SJSA1 (cell line): ENCODE data around the gene CBX1. TPM values are rescaled to one million over a fixed set of nuclear protein-coding genes. Genes with fewer than 3 reads are reported as not detected.

Experiments
- DNase-seq, 2 experiments: peaks; one replicate each; pipeline ENCODE4 v3.0.0-alpha.2; 2015 to 2020; ENCODE audit warnings: low spot score in 2 of 2, low read depth in 1 of 2
- H3K27ac ChIP-seq: fragments of 250-450 bp; sonication (Bioruptor Pico); 2 replicates; pipeline ENCODE4 v1.5.1; 2020; ENCODE audit warnings: mild to moderate bottlenecking, moderate library complexity
- H3K27me3 ChIP-seq: fragments of 250-450 bp; sonication (Bioruptor Pico); replicated peaks from 2 replicates; pipeline ENCODE4 v1.5.1; 2020; ENCODE audit warnings: mild to moderate bottlenecking, moderate library complexity
- H3K36me3 ChIP-seq: fragments of 250-450 bp; sonication (Bioruptor Pico); 2 replicates; pipeline ENCODE4 v1.5.1; 2020; ENCODE audit warnings: mild to moderate bottlenecking
- H3K4me1 ChIP-seq: fragments of 250-450 bp; sonication (Bioruptor Pico); replicated peaks from 2 replicates; pipeline ENCODE4 v1.6.1; 2021; ENCODE audit warnings: mild to moderate bottlenecking
- H3K4me3 ChIP-seq: fragments of 250-450 bp; sonication (Bioruptor Pico); 2 replicates; pipeline ENCODE4 v1.5.1; 2020; ENCODE audit warnings: mild to moderate bottlenecking
- H3K9me3 ChIP-seq: fragments of 250-450 bp; sonication (Bioruptor Pico); replicated peaks from 2 replicates; pipeline ENCODE4 v1.5.1; 2020; ENCODE audit warnings: mild to moderate bottlenecking
- total RNA-seq: library from RNA; depleted of rRNA; stranded (reverse); fragments of >200 nt; shearing (Covaris generic); gene quantifications from 2 replicates; pipeline ENCODE4 v1.2.3, GENCODE V29; 2014; rRNA removed

CBX1 gene
- total RNA-seq, 1 experiment from 2014 or later, result 149 TPM

DNA sequence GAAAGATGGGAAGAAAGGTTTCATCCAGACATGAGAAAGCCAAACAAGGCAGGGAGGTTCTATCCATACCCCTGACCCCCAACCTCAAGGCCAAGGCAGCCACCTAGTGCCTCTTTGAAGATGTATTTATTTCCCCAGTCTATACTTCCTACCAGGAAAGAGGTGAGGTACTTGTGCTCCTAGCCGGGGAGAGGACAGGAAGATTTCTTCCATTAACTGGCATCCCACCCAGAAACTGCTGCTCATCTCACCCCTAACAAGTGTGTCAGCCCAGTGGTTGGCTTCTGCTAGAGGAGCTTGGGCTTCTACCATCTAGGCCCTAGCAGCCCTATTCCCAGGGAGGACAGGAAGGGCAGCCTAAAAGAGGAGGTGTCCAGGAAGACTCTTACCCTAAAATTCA, 72.5 kb downstream of the CBX1 start:
- DNase-seq, result no peak
- Histone ChIP-seq H3K9me3 (no peaks in the 10 kb centered on the region), H3K4me3 (no peak overlapping the region)

DNA sequence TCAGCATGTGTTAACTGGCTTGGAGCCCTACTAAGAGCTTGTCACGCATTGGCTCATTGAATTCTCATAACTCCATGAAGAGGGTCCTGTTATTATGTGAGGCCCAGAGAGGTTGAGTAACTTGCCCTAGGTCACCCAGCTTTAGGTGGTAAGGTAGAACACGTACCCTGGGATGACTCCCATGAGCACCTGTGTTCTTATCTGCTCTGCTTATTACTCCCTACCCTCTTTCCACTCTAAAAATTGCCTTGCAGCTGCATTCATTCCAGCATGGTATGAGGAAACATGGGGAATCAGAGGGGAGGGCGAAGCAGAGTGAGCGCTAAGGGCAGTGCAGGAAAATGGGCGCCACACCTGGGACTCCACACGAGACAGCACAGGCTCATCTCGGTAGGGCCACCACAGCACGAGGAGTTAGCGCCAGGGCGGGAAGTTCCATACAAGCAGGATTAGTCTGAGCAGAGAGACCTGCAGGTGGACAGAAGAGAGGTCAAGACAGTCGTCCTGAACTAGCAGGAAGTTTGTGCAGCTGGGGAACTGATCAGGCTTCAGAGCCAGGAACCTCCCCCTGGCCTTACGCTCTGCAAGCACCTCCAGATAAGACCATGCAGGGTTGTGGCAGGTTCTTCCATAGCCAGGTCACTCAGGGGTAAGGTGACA, 73.8 kb downstream of the CBX1 start:
- Histone ChIP-seq H3K9me3 (no peaks in the 10 kb centered on the region), H3K27ac (no peak overlapping the region)
- no peak for DNase-seq

More for the DNA sequence above, 72.5 kb downstream of the CBX1 start:
- Histone ChIP-seq H3K4me1 (peaks cover 29% of the 10 kb centered on the region), H3K27ac (no peak overlapping the region), H3K27me3 (no peaks in the 10 kb centered on the region), H3K36me3 (no peaks in the 10 kb centered on the region)

DNA sequence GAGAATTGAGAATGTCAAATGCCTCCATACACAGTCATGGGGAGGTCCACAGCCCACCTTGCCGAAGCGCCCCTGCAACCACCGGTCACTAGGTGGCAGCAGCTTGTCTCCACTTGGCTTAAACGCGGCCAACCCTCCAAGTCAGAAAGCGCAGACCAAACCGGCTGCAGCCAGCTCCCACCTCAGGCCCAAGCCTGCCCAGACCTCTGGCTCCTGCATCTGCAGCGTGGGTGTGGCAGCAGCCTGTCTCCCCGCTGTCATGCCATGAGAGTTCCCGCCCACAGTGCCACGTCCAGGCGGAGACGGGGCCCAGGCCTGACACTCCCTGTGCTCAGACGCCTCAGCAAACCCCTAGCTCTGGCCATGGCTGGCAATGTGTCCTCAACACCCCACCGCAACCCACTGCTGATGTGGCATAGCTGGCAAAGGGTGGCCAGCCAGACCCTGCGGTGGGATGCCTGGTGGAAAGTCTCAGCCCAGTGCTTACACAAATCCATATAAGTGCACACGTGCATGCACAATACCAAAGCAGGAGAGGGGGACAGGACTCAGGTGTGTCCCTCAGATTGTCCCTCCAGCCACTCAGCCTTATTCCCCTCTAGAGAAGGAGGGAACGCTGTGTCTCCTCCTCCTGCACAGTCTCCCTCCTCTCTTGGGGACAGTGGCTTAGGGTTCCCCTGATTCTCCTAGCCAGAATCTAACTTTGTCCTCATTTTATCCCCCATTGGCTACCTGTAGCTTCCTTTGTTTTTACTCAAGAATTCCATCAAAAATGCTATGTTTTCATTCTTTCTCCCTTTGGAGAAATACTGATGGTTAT, 74.6 kb downstream of the CBX1 start:
- Histone ChIP-seq H3K36me3 (no peaks in the 10 kb centered on the region), H3K4me1 (peaks cover 39% of the 10 kb centered on the region), H3K4me3 (no peak overlapping the region), H3K27me3 (no peaks in the 10 kb centered on the region), H3K9me3 (no peaks in the 10 kb centered on the region), H3K27ac (no peak overlapping the region)
- DNase-seq, result peak; percentile 78 to 95

More for the DNA sequence above, 73.8 kb downstream of the CBX1 start:
- no peak overlapping the region for H3K4me3 ChIP-seq
- H3K27me3 ChIP-seq, result no peaks in the 10 kb centered on the region
- H3K36me3 ChIP-seq, result no peaks in the 10 kb centered on the region
- peaks cover 39% of the 10 kb centered on the region for H3K4me1 ChIP-seq

GRCh38 chr17:48025904-48026501, 75.3 kb downstream of the CBX1 start:
- peak overlapping the region; percentile 35 for H3K4me3 ChIP-seq
- H3K27ac ChIP-seq, result no peak overlapping the region
- no peaks in the 10 kb centered on the region for H3K36me3 ChIP-seq
- H3K4me1 ChIP-seq, result peaks cover 39% of the 10 kb centered on the region
- DNase-seq, result peak in 1 of 2 experiments; percentile 42
- no peaks in the 10 kb centered on the region for H3K9me3 ChIP-seq
- no peaks in the 10 kb centered on the region for H3K27me3 ChIP-seq

DNA sequence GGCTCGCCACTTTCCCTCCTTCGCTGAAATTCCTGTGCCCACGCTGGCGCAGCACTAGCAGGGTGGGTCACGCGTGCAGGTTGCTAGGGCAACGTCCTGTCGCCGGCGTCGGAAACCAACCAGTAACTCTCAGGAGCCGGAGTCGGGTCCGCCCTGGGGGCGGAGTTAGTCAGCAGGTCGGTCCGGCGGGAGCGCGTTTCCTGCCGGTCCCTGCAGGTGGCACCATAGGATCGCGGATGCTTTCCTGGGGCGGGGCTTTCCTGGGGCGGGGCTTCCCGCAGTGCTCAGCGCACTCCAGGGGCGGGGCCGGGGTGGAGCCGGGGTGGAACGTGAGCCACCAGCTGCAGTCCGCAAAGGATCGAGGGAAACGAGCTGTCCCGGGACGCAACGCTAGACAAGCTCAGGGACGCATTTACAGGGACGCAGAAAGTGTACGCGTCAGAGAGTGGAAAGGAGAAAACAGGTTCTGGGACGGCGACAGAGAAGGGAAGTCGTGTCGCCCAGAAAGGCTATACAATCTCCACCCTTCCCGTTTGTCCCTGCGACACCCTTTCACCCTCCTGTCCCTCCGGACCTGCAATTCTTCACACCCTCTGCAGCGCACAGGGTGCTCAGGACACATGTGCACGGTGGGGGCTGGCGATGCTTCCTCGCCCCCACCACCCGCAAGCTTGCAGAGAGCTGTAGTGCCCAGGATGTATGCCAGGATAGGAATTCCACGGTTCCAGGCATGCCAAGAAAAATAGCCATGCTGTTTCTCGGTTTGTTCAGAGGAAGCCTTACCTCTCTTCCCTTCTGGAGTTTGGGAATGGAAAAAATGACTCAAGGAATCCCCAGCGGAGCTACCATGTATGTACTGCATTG, 76.0 kb downstream of the CBX1 start:
- H3K9me3 ChIP-seq, result no peaks in the 10 kb centered on the region
- H3K4me3 ChIP-seq, result peak overlapping the region; percentile 35
- peaks cover 39% of the 10 kb centered on the region for H3K4me1 ChIP-seq
- peak; percentile 95 to 100 for DNase-seq
- H3K27ac ChIP-seq, result peak overlapping the region; percentile 81
- no peaks in the 10 kb centered on the region for H3K27me3 ChIP-seq
- H3K36me3 ChIP-seq, result no peaks in the 10 kb centered on the region

- peaks cover 39% of the 10 kb centered on the region for H3K4me1 ChIP-seq
- H3K9me3 ChIP-seq, result no peaks in the 10 kb centered on the region
- H3K27ac ChIP-seq, result peak overlapping the region; percentile 81
- DNase-seq, result peak in 1 of 2 experiments; percentile 86
- peak overlapping the region; percentile 35 for H3K4me3 ChIP-seq
- no peaks in the 10 kb centered on the region for H3K36me3 ChIP-seq
- no peaks in the 10 kb centered on the region for H3K27me3 ChIP-seq
Observed at GRCh38 chr17:48024149-48025039, 76.9 kb downstream of the CBX1 start.

DNA sequence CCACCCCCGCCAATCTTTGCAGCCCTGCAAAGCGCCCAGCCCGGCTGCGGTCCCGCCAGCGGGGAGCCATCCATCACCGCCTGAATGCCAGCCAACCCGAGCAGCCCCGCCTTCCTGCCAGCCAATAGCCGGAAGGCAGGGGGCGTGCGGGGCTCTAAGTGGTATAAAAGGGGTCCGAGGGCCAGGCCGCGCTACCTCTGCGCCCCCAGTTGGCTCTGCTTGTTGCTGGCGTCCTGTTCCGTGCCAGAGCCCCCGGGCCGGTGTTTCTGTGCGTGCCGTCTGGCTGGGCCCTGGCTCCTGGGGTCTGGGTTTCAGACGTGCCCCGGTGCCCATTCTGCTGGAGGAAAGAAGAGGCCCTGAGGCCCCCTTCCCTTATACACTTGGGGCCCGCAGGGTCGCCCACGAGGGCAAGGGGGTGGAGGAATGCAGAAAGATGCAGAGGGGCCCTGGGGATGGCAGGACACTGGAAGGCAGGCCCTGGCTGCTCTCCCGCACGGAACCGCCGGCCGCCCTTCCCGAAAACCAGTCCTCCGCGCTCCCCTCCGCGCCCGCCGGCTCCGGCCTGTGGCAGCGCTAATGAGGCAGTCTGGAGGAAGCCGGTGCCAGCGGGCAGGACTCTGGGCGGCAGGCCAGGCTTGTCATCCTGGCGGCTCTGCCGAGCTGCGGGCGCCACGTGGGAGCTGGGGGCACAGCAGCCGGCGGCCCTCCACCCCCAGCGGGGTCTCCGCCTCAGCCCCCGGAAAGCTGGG, 77.7 kb downstream of the CBX1 start:
- peak overlapping the region; percentile 35 for H3K4me3 ChIP-seq
- H3K9me3 ChIP-seq, result no peaks in the 10 kb centered on the region
- H3K4me1 ChIP-seq, result peaks cover 39% of the 10 kb centered on the region
- DNase-seq, result peak; percentile 77 to 87
- no peaks in the 10 kb centered on the region for H3K27me3 ChIP-seq
- peak overlapping the region; percentile 81 for H3K27ac ChIP-seq
- H3K36me3 ChIP-seq, result no peaks in the 10 kb centered on the region

DNA sequence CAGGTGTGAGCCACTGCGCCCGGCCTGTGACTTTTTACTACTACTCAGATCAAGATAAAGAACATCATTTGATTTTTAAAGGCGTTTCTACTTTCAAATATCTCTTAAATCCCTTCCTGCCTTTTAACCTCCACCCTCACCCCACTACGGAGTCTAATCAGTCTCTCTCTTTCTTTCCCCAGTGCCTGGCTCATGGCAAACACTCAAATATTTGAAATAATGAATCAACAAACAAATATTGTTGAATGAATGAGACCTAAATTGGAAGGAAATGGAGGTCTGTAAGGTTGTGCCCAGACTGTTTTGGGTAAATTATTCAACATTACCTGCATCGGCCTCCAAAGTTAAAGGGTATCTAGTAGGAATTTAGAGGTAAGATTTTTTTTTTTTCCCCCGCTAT, 78.4 kb downstream of the CBX1 start:
- Histone ChIP-seq H3K4me1 (peaks cover 39% of the 10 kb centered on the region), H3K27me3 (no peaks in the 10 kb centered on the region), H3K27ac (no peak overlapping the region), H3K4me3 (no peak overlapping the region), H3K9me3 (no peaks in the 10 kb centered on the region), H3K36me3 (no peaks in the 10 kb centered on the region)
- DNase-seq, result no peak

GRCh38 chr17:48021934-48022333, 79.3 kb downstream of the CBX1 start:
- Histone ChIP-seq H3K4me1 (peaks cover 39% of the 10 kb centered on the region), H3K4me3 (no peak overlapping the region), H3K27ac (no peak overlapping the region), H3K27me3 (no peaks in the 10 kb centered on the region), H3K36me3 (no peaks in the 10 kb centered on the region), H3K9me3 (no peaks in the 10 kb centered on the region)
- no peak for DNase-seq

Other genes with a start within 250 kb of the CBX1 start
- 1.8 and 2.1 TPM in 2 replicates for gene SP2, start 205.2 kb downstream of the CBX1 start, total RNA-seq
- 34.3 and 94.6 TPM in 2 replicates for gene PNPO, start 159.9 kb downstream of the CBX1 start, total RNA-seq
- not detected in 2 replicates for gene PRR15L, start 143.6 kb downstream of the CBX1 start, total RNA-seq
- gene CDK5RAP3, start 130.4 kb downstream of the CBX1 start, total RNA-seq, result 89.5 and 94.9 TPM in 2 replicates
- gene COPZ2, start 63.7 kb downstream of the CBX1 start, total RNA-seq, result 21.1 and 45.2 TPM in 2 replicates
- gene NFE2L1, start 53.1 kb downstream of the CBX1 start, total RNA-seq, result 61.8 and 200 TPM in 2 replicates
- gene SNX11, start 6.3 kb upstream of the CBX1 start, total RNA-seq, result 13.3 and 16.4 TPM in 2 replicates